Loucy (cell line): ENCODE data around the gene REPS2.

Experiments used
- H2AFZ ChIP-seq: fragments of 200-600 bp; sonication (generic); 2 replicates; pipeline ENCODE4 v1.6.0; 2016; ENCODE audit warnings: antibody characterized with exemption, mild to moderate bottlenecking, low read length, moderate library complexity
- H3F3A ChIP-seq: fragments of 200-600 bp; 2 replicates; pipeline ENCODE4 v1.6.0; 2016; ENCODE audit warnings: antibody characterized with exemption, low read depth, mild to moderate bottlenecking
- H3K27me3 ChIP-seq: fragments of 200-600 bp; sonication (generic); 2 replicates; pipeline ENCODE4 v1.6.1; 2014; ENCODE audit warnings: low read length, mild to moderate bottlenecking; ENCODE audit not compliant: insufficient read depth, poor library complexity, severe bottlenecking
- H3K36me3 ChIP-seq: fragments of 200-600 bp; sonication (generic); 2 replicates; pipeline ENCODE4 v1.6.1; 2016; ENCODE audit warnings: low read length; ENCODE audit not compliant: insufficient read depth
- H3K4me1 ChIP-seq: fragments of 200-600 bp; sonication (generic); 2 replicates; pipeline ENCODE4 v1.5.1; 2014; ENCODE audit warnings: low read length, mild to moderate bottlenecking; ENCODE audit not compliant: insufficient read depth, poor library complexity, severe bottlenecking
- H3K4me2 ChIP-seq: fragments of 200-600 bp; sonication (generic); 2 replicates; pipeline ENCODE4 v1.6.0; 2014; ENCODE audit warnings: antibody characterized with exemption, low read length, low read depth, mild to moderate bottlenecking; ENCODE audit not compliant: poor library complexity, severe bottlenecking
- H3K4me3 ChIP-seq: fragments of 200-600 bp; sonication (generic); 2 replicates; pipeline ENCODE4 v1.5.1; 2014; ENCODE audit warnings: low read length, mild to moderate bottlenecking, mixed read lengths; ENCODE audit not compliant: poor library complexity, severe bottlenecking
- H3K79me2 ChIP-seq: fragments of 200-600 bp; sonication (generic); 2 replicates; pipeline ENCODE4 v1.6.1; 2014; ENCODE audit warnings: low read length; ENCODE audit not compliant: insufficient read depth
- H3K9ac ChIP-seq: fragments of 200-600 bp; sonication (generic); 2 replicates; pipeline ENCODE4 v1.6.0; 2014; ENCODE audit warnings: mild to moderate bottlenecking, low read depth, low read length, moderate library complexity; ENCODE audit not compliant: poor library complexity, severe bottlenecking
- H3K9me2 ChIP-seq: fragments of 200-600 bp; sonication (generic); replicated peaks from 2 replicates; pipeline ENCODE4 v1.6.1; 2016; ENCODE audit warnings: low read depth, low read length, mixed read lengths
- H3K9me3 ChIP-seq: fragments of 200-600 bp; sonication (generic); 2 replicates; pipeline ENCODE4 v1.6.1; 2014; ENCODE audit warnings: mild to moderate bottlenecking, antibody characterized with exemption, low read length, low read depth; ENCODE audit not compliant: insufficient read depth
- H4K20me1 ChIP-seq: fragments of 200-600 bp; sonication (generic); 2 replicates; pipeline ENCODE4 v1.6.0; 2014; ENCODE audit warnings: antibody characterized with exemption, low read length, mild to moderate bottlenecking; ENCODE audit not compliant: insufficient read depth, poor library complexity, severe bottlenecking
- CTCF ChIP-seq: fragments of 200-600 bp; sonication (generic); conservative IDR thresholded peaks from 2 replicates; pipeline ENCODE4 v1.5.1; 2014; ENCODE audit warnings: mild to moderate bottlenecking, antibody characterized with exemption, low read length
- EZH2phosphoT487 ChIP-seq: fragments of 200-600 bp; IDR thresholded peaks from 2 replicates; pipeline ENCODE4 v1.6.1; 2018; ENCODE audit warnings: antibody characterized with exemption, mild to moderate bottlenecking, moderate library complexity, borderline replicate concordance

The REPS2 gene

GRCh38 chrX:16918979-16919378, 27.5 kb upstream of the REPS2 start:
- Histone ChIP-seq H3F3A (no peaks in the 10 kb centered on the region), H3K9me2 (no peaks in the 10 kb centered on the region), H3K79me2 (no peaks in the 10 kb centered on the region), H3K4me3 (no peak overlapping the region), H3K27me3 (no peaks in the 10 kb centered on the region), H4K20me1 (no peaks in the 10 kb centered on the region), H3K9me3 (no peaks in the 10 kb centered on the region), H2AFZ (no peak overlapping the region), H3K36me3 (no peaks in the 10 kb centered on the region), H3K4me2 (no peak overlapping the region), H3K9ac (no peak overlapping the region), H3K4me1 (no peaks in the 10 kb centered on the region)
- no peak for TF ChIP-seq CTCF
- no peak for TF ChIP-seq EZH2phosphoT487

- H3K36me3 ChIP-seq, result no peaks in the 10 kb centered on the region
- no peak overlapping the region for H2AFZ ChIP-seq
- no peak overlapping the region for H3K9ac ChIP-seq
- no peaks in the 10 kb centered on the region for H3K4me1 ChIP-seq
- no peaks in the 10 kb centered on the region for H3K79me2 ChIP-seq
- H3K27me3 ChIP-seq, result no peaks in the 10 kb centered on the region
- H4K20me1 ChIP-seq, result no peaks in the 10 kb centered on the region
- no peak overlapping the region for H3K4me3 ChIP-seq
- H3K9me2 ChIP-seq, result no peaks in the 10 kb centered on the region
- TF ChIP-seq CTCF (no peak), EZH2phosphoT487 (no peak)
- no peak overlapping the region for H3K4me2 ChIP-seq
- H3F3A ChIP-seq, result no peaks in the 10 kb centered on the region
- no peaks in the 10 kb centered on the region for H3K9me3 ChIP-seq
These were observed 26.4 kb upstream of the REPS2 start for GRCh38 chrX:16920075-16920474.

- TF ChIP-seq EZH2phosphoT487, result no peak
- no peak for TF ChIP-seq CTCF
- Histone ChIP-seq H3K9ac (no peak overlapping the region), H3K4me2 (no peak overlapping the region), H2AFZ (no peak overlapping the region), H3K9me3 (no peaks in the 10 kb centered on the region), H3K4me3 (no peak overlapping the region), H3F3A (no peaks in the 10 kb centered on the region), H3K36me3 (no peaks in the 10 kb centered on the region), H3K79me2 (no peaks in the 10 kb centered on the region), H3K9me2 (no peaks in the 10 kb centered on the region), H3K4me1 (no peaks in the 10 kb centered on the region), H4K20me1 (no peaks in the 10 kb centered on the region), H3K27me3 (no peaks in the 10 kb centered on the region)
These were observed 23.3 kb upstream of the REPS2 start for GRCh38 chrX:16923157-16923556.
